Right ventricle myocardium inferior (tissue), 1 donor: ENCODE data around the gene GAREM1. TPM values are rescaled to one million over a fixed set of nuclear protein-coding genes. Genes with fewer than 3 reads are reported as not detected.
A peak's percentile ranks its signal among the peaks of the same experiment; 100 is the strongest.

Source experiments
- ATAC-seq: fragments of 200-7000 bp; cut with Tn5 transposase; one replicate; pipeline ENCODE4 v1.9.1; 2020; ENCODE audit warnings: mild to moderate bottlenecking, moderate library complexity
- DNase-seq: peaks from one replicate; pipeline ENCODE4 v3.0.0; 2021; ENCODE audit errors: missing footprints
- intact Hi-C: fragments of 100-400 bp; cut with DNase I; formaldehyde crosslinking; loops from one replicate; pipeline ENCODE4 v1.11.0; 2022
- total RNA-seq: library from RNA; stranded (reverse); fragmentation: NEBNext Ultra II Directional; extraction: Animal tissue kit (Norgen Biotek cat#: 25700); gene quantifications from one replicate; pipeline ENCODE4 v1.2.1, GENCODE V29; 2021
- donor health status: DM: no; HTN: yes; CAD: no; lungs with severe emphysema.

Gene GAREM1
- total RNA-seq, 1 donor from 2014 or later = 22.7 TPM

GRCh38 chr18:32287873-32288272 is 182.8 kb downstream of the GAREM1 start:
- DNase-seq (no peak), ATAC-seq (no peak)
- intact Hi-C loops = loop anchor here (5.0 kb wide), 2 partner anchors 139 to 184 kb away; partner anchors contain the start of gene GAREM1

GRCh38 chr18:32287249-32287648 is 183.4 kb downstream of the GAREM1 start:
- intact Hi-C loops = loop anchor here (5.0 kb wide), 2 partner anchors 140 to 185 kb away; partner anchors contain the start of gene GAREM1
- ATAC-seq = peak; percentile 13
- DNase-seq = no peak

GRCh38 chr18:32286749-32287148 is 183.9 kb downstream of the GAREM1 start:
- no peak for ATAC-seq
- intact Hi-C loops = loop anchor here (5.0 kb wide), 2 partner anchors 141 to 186 kb away; partner anchors contain the start of gene GAREM1
- DNase-seq = no peak

GRCh38 chr18:32284284-32284683 is 186.4 kb downstream of the GAREM1 start:
- ATAC-seq = no peak
- DNase-seq = no peak
- intact Hi-C loops = no loop called here

- ATAC-seq (no peak), DNase-seq (no peak)
- intact Hi-C loops = no loop called here
Measured at GRCh38 chr18:32280911-32281310, 189.8 kb downstream of the GAREM1 start.

- no peak for ATAC-seq
- DNase-seq = no peak
- intact Hi-C loops = no loop called here
Measured at GRCh38 chr18:32280188-32280783, 190.4 kb downstream of the GAREM1 start.

GRCh38 chr18:32278177-32278799 is 192.4 kb downstream of the GAREM1 start:
- ATAC-seq = no peak
- intact Hi-C loops = no loop called here
- no peak for DNase-seq

- ATAC-seq = no peak
- intact Hi-C loops = no loop called here
- no peak for DNase-seq
Measured at GRCh38 chr18:32277549-32277948, 193.1 kb downstream of the GAREM1 start.

- ATAC-seq = no peak
- intact Hi-C loops = no loop called here
- no peak for DNase-seq
Measured at GRCh38 chr18:32276906-32277305, 193.8 kb downstream of the GAREM1 start.

GRCh38 chr18:32276256-32276655 is 194.4 kb downstream of the GAREM1 start:
- DNase-seq = no peak
- no peak for ATAC-seq
- intact Hi-C loops = no loop called here

- ATAC-seq = no peak
- intact Hi-C loops = no loop called here
- no peak for DNase-seq
Measured at GRCh38 chr18:32275221-32275620, 195.5 kb downstream of the GAREM1 start.

GRCh38 chr18:32274307-32274706 is 196.4 kb downstream of the GAREM1 start:
- ATAC-seq = no peak
- intact Hi-C loops = loop anchor here (5.0 kb wide), 2 partner anchors 117 to 278 kb away; no protein-coding TSS in a partner anchor
- DNase-seq = no peak

GRCh38 chr18:32271672-32272208 is 198.9 kb downstream of the GAREM1 start:
- intact Hi-C loops = loop anchor here (2.0 to 5.0 kb wide), 3 partner anchors 114 to 281 kb away; partner anchors contain the start of gene GAREM1
- ATAC-seq (peak; percentile 67), DNase-seq (no peak)

GRCh38 chr18:32270341-32270740 is 200.3 kb downstream of the GAREM1 start:
- DNase-seq = no peak
- no peak for ATAC-seq
- intact Hi-C loops = loop anchor here (5.0 kb wide), 2 partner anchors 113 to 282 kb away; no protein-coding TSS in a partner anchor

- intact Hi-C loops = no loop called here
- ATAC-seq (no peak), DNase-seq (no peak)
Measured at GRCh38 chr18:32267463-32267862, 203.2 kb downstream of the GAREM1 start.

GRCh38 chr18:32264401-32264800 is 206.3 kb downstream of the GAREM1 start:
- DNase-seq = no peak
- intact Hi-C loops = no loop called here
- ATAC-seq = no peak

- intact Hi-C loops = no loop called here
- no peak for DNase-seq
- peak; percentile 54 for ATAC-seq
Measured at GRCh38 chr18:32262092-32262491, 208.6 kb downstream of the GAREM1 start.

GRCh38 chr18:32261003-32261402 is 209.7 kb downstream of the GAREM1 start:
- DNase-seq = no peak

GRCh38 chr18:32259553-32259952 is 211.1 kb downstream of the GAREM1 start:
- intact Hi-C loops = no loop called here
- DNase-seq (peak; percentile 53), ATAC-seq (no peak)

More at GRCh38 chr18:32261003-32261402, 209.7 kb downstream of the GAREM1 start:
- intact Hi-C loops = no loop called here
- ATAC-seq = no peak
